ENCODE measurements around the gene RPUSD1. TPM values are rescaled to one million over a fixed set of nuclear protein-coding genes. Genes with fewer than 3 reads are reported as not detected.
"Not testable (repeated sequence)": the region's sequence is repeated elsewhere in the genome, so short reads cannot be mapped to it uniquely, and the experiment has no call there.

RPUSD1 gene
- total RNA-seq (ENCODE audit: low replicate concordance) = 23.7 and 26.6 TPM in 2 replicates
- long read RNA-seq = 0 reads

GRCh38 chr16:787978-788398, at the start of gene RPUSD1:
RPUSD1 (minus strand) TSS chr16:788381; CDS start chr16:787737, 644 bp downstream.
- no peaks in the 10 kb centered on the region for H3K4me1 Mint-ChIP-seq (ENCODE audit: unreplicated experiment)
- no peaks in the 10 kb centered on the region for H3K27me3 Mint-ChIP-seq
- peak; percentile 51 for TF ChIP-seq CTCF (conservative IDR thresholded peaks at IDR 0.05)
- no peak within 1 kb of the TSS for H3K27ac Mint-ChIP-seq
- peak within 1 kb of the TSS; percentile 88 for H3K4me3 Mint-ChIP-seq
- DNase-seq (ENCODE audit: extremely low spot score, unreplicated experiment) = no peak
- H3K9me3 Mint-ChIP-seq = no peaks in the 10 kb centered on the region
- H3K36me3 Mint-ChIP-seq = peaks cover 5% of the 10 kb centered on the region

- H3K27me3 Mint-ChIP-seq; H3K9me3 Mint-ChIP-seq; H3K4me1 Mint-ChIP-seq (ENCODE audit: unreplicated experiment); DNase-seq (ENCODE audit: extremely low spot score, unreplicated experiment); H3K4me3 Mint-ChIP-seq; H3K36me3 Mint-ChIP-seq; H3K27ac Mint-ChIP-seq: not testable (repeated sequence)
Observed at GRCh38 chr16:836822-837221, 48.6 kb upstream of the RPUSD1 start.

- Mint-ChIP-seq H3K9me3 (peaks cover 5% of the 10 kb centered on the region), H3K36me3 (no peaks in the 10 kb centered on the region)
Observed at GRCh38 chr16:836221-836620, 48.0 kb upstream of the RPUSD1 start.

GRCh38 chr16:835373-835772, 47.2 kb upstream of the RPUSD1 start:
- no peak for DNase-seq (ENCODE audit: extremely low spot score, unreplicated experiment)
- H3K9me3 Mint-ChIP-seq = peaks cover 5% of the 10 kb centered on the region
- H3K27ac Mint-ChIP-seq = no peak overlapping the region
- H3K27me3 Mint-ChIP-seq = peaks cover 3% of the 10 kb centered on the region
- no peaks in the 10 kb centered on the region for H3K36me3 Mint-ChIP-seq
- no peak overlapping the region for H3K4me3 Mint-ChIP-seq
- H3K4me1 Mint-ChIP-seq (ENCODE audit: unreplicated experiment) = no peaks in the 10 kb centered on the region
- no peak for TF ChIP-seq CTCF (conservative IDR thresholded peaks at IDR 0.05)

More at GRCh38 chr16:836221-836620, 48.0 kb upstream of the RPUSD1 start:
- Mint-ChIP-seq H3K27me3 (peaks cover 3% of the 10 kb centered on the region), H3K4me3 (no peak overlapping the region), H3K27ac (no peak overlapping the region), H3K4me1 (ENCODE audit: unreplicated experiment) (no peaks in the 10 kb centered on the region)
- no peak for DNase-seq (ENCODE audit: extremely low spot score, unreplicated experiment)
- TF ChIP-seq CTCF (conservative IDR thresholded peaks at IDR 0.05) = no peak

- Mint-ChIP-seq H3K36me3 (no peaks in the 10 kb centered on the region), H3K4me3 (no peak overlapping the region), H3K27me3 (peaks cover 8% of the 10 kb centered on the region), H3K9me3 (peaks cover 5% of the 10 kb centered on the region), H3K4me1 (ENCODE audit: unreplicated experiment) (no peaks in the 10 kb centered on the region), H3K27ac (no peak overlapping the region)
- TF ChIP-seq CTCF (conservative IDR thresholded peaks at IDR 0.05) = no peak
- no peak for DNase-seq (ENCODE audit: extremely low spot score, unreplicated experiment)
Observed at GRCh38 chr16:833411-833810, 45.2 kb upstream of the RPUSD1 start.

- H3K9me3 Mint-ChIP-seq = peaks cover 5% of the 10 kb centered on the region
- DNase-seq (ENCODE audit: extremely low spot score, unreplicated experiment) = no peak
- TF ChIP-seq CTCF (conservative IDR thresholded peaks at IDR 0.05) = no peak
- no peak overlapping the region for H3K27ac Mint-ChIP-seq
- H3K27me3 Mint-ChIP-seq = peaks cover 8% of the 10 kb centered on the region
- no peaks in the 10 kb centered on the region for H3K36me3 Mint-ChIP-seq
- H3K4me1 Mint-ChIP-seq (ENCODE audit: unreplicated experiment) = no peaks in the 10 kb centered on the region
- H3K4me3 Mint-ChIP-seq = no peak overlapping the region
Observed at GRCh38 chr16:832652-833336, 44.6 kb upstream of the RPUSD1 start.

Measured in type B pancreatic cell (in vitro differentiated cells).